CD14-positive monocyte (primary cell): ENCODE measurements around the gene ALDH4A1. TPM values are rescaled to one million over a fixed set of nuclear protein-coding genes. Genes with fewer than 3 reads are reported as not detected.

ENCODE experiments used
- DNase-seq, 3 donors: peaks; one replicate each; pipeline ENCODE4 v3.0.0-alpha.2; 2011 to 2022
- H2AFZ ChIP-seq: 2 replicates; pipeline ENCODE4 v1.6.0; 2012; ENCODE audit warnings: mild to moderate bottlenecking, low read depth, low read length, inconsistent platforms; ENCODE audit not compliant: insufficient read depth, poor library complexity, severe bottlenecking
- H3K27ac ChIP-seq, 2 donors: 1 replicate in 1 of 2; 2 replicates in 1 of 2; pipeline ENCODE4 v1.5.1; 2012 to 2013; ENCODE audit warnings: low read length in 2 of 2, control low read depth in 1 of 2, inconsistent platforms in 1 of 2, low read depth in 1 of 2, mild to moderate bottlenecking in 1 of 2
- H3K27me3 ChIP-seq, 2 donors: one replicate each; pipeline versions ENCODE4 v1.6.0 to v1.6.1; 2011 to 2013; ENCODE audit warnings: low read length in 2 of 2; ENCODE audit not compliant: control insufficient read depth in 2 of 2, insufficient read depth in 2 of 2
- H3K36me3 ChIP-seq, 2 donors: replicated peaks in 1 of 2; 1 replicate in 1 of 2; 2 replicates in 1 of 2; pipeline versions ENCODE4 v1.5.1 to v1.6.1; 2012 to 2013; ENCODE audit warnings: low read length in 2 of 2, control low read depth in 1 of 2, inconsistent platforms in 1 of 2, mild to moderate bottlenecking in 1 of 2; ENCODE audit not compliant: insufficient read depth in 2 of 2, control insufficient read depth in 1 of 2
- H3K4me1 ChIP-seq, 2 donors: 1 replicate in 1 of 2; 2 replicates in 1 of 2; pipeline versions ENCODE4 v1.5.1 to v1.6.1; 2012 to 2013; ENCODE audit warnings: low read length in 2 of 2, control low read depth in 1 of 2, inconsistent platforms in 1 of 2, mild to moderate bottlenecking in 1 of 2, moderate library complexity in 1 of 2; ENCODE audit not compliant: insufficient read depth in 2 of 2, control insufficient read depth in 1 of 2
- H3K4me2 ChIP-seq: replicated peaks from 2 replicates; pipeline ENCODE3; 2012; ENCODE audit warnings: low read length, moderate library complexity, mild to moderate bottlenecking; ENCODE audit not compliant: poor library complexity, severe bottlenecking; ENCODE audit errors: extremely low read depth
- H3K4me3 ChIP-seq, 3 experiments: fragments of 200-600 bp in 1 of 3; sonication (generic) in 1 of 3; replicated peaks in 1 of 3; 1 replicate in 2 of 3; 2 replicates in 1 of 3; pipeline ENCODE4 v1.5.1; 2011 to 2013; ENCODE audit warnings: low read length in 3 of 3, mild to moderate bottlenecking in 3 of 3, control low read depth in 2 of 3, low read depth in 2 of 3, inconsistent platforms in 1 of 3, moderate library complexity in 1 of 3
- H3K79me2 ChIP-seq: 2 replicates; pipeline ENCODE4 v1.6.0; 2012; ENCODE audit warnings: mild to moderate bottlenecking, control low read depth, inconsistent platforms, low read length, moderate library complexity; ENCODE audit not compliant: insufficient read depth
- H3K9ac ChIP-seq: 2 replicates; pipeline ENCODE4 v1.6.0; 2017; ENCODE audit warnings: low read length, mild to moderate bottlenecking; ENCODE audit not compliant: insufficient read depth, poor library complexity, severe bottlenecking
- H3K9me3 ChIP-seq, 2 donors: replicated peaks in 1 of 2; 1 replicate in 1 of 2; 2 replicates in 1 of 2; pipeline versions ENCODE4 v1.5.1 to v1.6.1; 2012 to 2013; ENCODE audit warnings: low read length in 2 of 2, control low read depth in 1 of 2; ENCODE audit not compliant: control insufficient read depth in 1 of 2, insufficient read depth in 1 of 2
- H4K20me1 ChIP-seq: 2 replicates; pipeline ENCODE4 v1.6.0; 2012; ENCODE audit warnings: mild to moderate bottlenecking, low read length, control low read depth, moderate library complexity; ENCODE audit not compliant: insufficient read depth
- H3K27ac Mint-ChIP-seq, 7 donors: one replicate each; pipeline ENCODE4 v1.8.0; 2020; ENCODE audit warnings: mild to moderate bottlenecking in 7 of 7, mixed read lengths in 7 of 7, moderate library complexity in 6 of 7, inconsistent platforms in 2 of 7
- H3K27me3 Mint-ChIP-seq, 3 donors: one replicate each; pipeline ENCODE4 v1.8.0; 2021 to 2022; ENCODE audit warnings: low read depth in 3 of 3, mild to moderate bottlenecking in 3 of 3, mixed read lengths in 3 of 3, moderate library complexity in 3 of 3, inconsistent platforms in 1 of 3
- H3K36me3 Mint-ChIP-seq, 2 donors: one replicate each; pipeline ENCODE4 v1.8.0; 2020; ENCODE audit warnings: mixed read lengths in 2 of 2, inconsistent platforms in 1 of 2, mild to moderate bottlenecking in 1 of 2
- H3K4me1 Mint-ChIP-seq: one replicate; pipeline ENCODE4 v1.8.0; 2020; ENCODE audit warnings: mild to moderate bottlenecking, mixed read lengths
- H3K4me3 Mint-ChIP-seq, 2 donors: one replicate each; pipeline ENCODE4 v1.8.0; 2020; ENCODE audit warnings: mild to moderate bottlenecking in 2 of 2, mixed read lengths in 2 of 2, moderate library complexity in 1 of 2
- H3K9me3 Mint-ChIP-seq, 7 donors: one replicate each; pipeline ENCODE4 v1.8.0; 2020 to 2022; ENCODE audit warnings: mixed read lengths in 7 of 7, mild to moderate bottlenecking in 6 of 7, moderate library complexity in 6 of 7, inconsistent platforms in 2 of 7
- WGBS: methylation state at CpG from one replicate; pipeline ENCODE4 v1.1.5; 2013; ENCODE audit warnings: missing lambda C conversion rate; ENCODE audit not compliant: insufficient coverage; 5-methylcytosine and 5-hydroxymethylcytosine counted together
- intact Hi-C, 2 donors: fragments of 100-400 bp; cut with micrococcal nuclease; formaldehyde crosslinking; loops; one replicate each; pipeline versions ENCODE4 v1.15.0 to v1.15.1; 2023
- polyA plus RNA-seq, 3 donors: library from polyadenylated mRNA; depleted of rRNA in 1 of 3; unstranded in 2 of 3; stranded (reverse) in 1 of 3; fragments of 300-500 nt in 2 of 3; fragments of >200 nt in 1 of 3; fragmentation: Illumina TruSeq in 2 of 3; gene quantifications; 1 replicate in 2 of 3; 2 replicates in 1 of 3; pipeline ENCODE4 v1.2.3, GENCODE V29; 2012 to 2021
- TF ChIP-seq, protein P1 (sequence below): fragments of 200-600 bp; IDR thresholded peaks from one replicate; pipeline ENCODE4 v1.8.0; 2022; ENCODE audit warnings: antibody characterized with exemption, mild to moderate bottlenecking

Gene ALDH4A1
- polyA plus RNA-seq, 3 donors = 4.8 to 7.8 (median 6.1) TPM

DNA sequence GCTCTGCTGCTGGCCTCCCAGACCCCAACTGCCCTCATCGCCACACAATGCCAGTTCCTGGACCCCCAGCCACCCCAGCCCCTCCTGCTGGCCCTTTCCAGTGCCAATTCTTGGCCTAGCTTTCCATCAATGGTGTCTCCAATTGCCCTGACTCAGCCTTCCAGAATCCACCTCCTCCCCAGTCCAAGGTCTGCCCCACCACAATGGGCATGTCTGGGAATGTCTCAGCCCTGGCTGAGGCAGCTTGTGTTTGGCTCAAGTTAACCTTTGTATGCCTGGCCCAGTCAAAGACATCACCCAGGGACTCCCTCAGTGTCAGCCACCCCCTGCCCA is 16.4 kb downstream of the ALDH4A1 start:
- Mint-ChIP-seq H3K9me3 (peaks cover 0 to 4% (median 0%) of the 10 kb centered on the region in 7 donors), H3K36me3 (peaks cover 42 to 56% of the 10 kb centered on the region in 2 donors), H3K27ac (peak overlapping the region in 2 of 7 donors; percentile 70 to 84), H3K27me3 (no peaks in the 10 kb centered on the region), H3K4me1 (no peaks in the 10 kb centered on the region), H3K4me3 (no peak overlapping the region)
- H3K9ac ChIP-seq = no peak overlapping the region
- no peak for DNase-seq
- no peaks in the 10 kb centered on the region for H4K20me1 ChIP-seq
- H3K4me2 ChIP-seq = no peak overlapping the region
- no peak overlapping the region for H3K4me3 ChIP-seq
- H3K36me3 ChIP-seq = peaks cover 41 to 60% of the 10 kb centered on the region in 2 donors
- H3K4me1 ChIP-seq = no peaks in the 10 kb centered on the region
- TF ChIP-seq, protein P1, sequence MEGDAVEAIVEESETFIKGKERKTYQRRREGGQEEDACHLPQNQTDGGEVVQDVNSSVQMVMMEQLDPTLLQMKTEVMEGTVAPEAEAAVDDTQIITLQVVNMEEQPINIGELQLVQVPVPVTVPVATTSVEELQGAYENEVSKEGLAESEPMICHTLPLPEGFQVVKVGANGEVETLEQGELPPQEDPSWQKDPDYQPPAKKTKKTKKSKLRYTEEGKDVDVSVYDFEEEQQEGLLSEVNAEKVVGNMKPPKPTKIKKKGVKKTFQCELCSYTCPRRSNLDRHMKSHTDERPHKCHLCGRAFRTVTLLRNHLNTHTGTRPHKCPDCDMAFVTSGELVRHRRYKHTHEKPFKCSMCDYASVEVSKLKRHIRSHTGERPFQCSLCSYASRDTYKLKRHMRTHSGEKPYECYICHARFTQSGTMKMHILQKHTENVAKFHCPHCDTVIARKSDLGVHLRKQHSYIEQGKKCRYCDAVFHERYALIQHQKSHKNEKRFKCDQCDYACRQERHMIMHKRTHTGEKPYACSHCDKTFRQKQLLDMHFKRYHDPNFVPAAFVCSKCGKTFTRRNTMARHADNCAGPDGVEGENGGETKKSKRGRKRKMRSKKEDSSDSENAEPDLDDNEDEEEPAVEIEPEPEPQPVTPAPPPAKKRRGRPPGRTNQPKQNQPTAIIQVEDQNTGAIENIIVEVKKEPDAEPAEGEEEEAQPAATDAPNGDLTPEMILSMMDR = no peak
- 100% methylated on average over 1 of the region's 1 CpG for WGBS
- H3K27me3 ChIP-seq = no peaks in the 10 kb centered on the region
- H3K27ac ChIP-seq = no peak overlapping the region
- H2AFZ ChIP-seq = no peak overlapping the region
- no peaks in the 10 kb centered on the region for H3K79me2 ChIP-seq
- no peaks in the 10 kb centered on the region for H3K9me3 ChIP-seq
- intact Hi-C loops = no loop called here

DNA sequence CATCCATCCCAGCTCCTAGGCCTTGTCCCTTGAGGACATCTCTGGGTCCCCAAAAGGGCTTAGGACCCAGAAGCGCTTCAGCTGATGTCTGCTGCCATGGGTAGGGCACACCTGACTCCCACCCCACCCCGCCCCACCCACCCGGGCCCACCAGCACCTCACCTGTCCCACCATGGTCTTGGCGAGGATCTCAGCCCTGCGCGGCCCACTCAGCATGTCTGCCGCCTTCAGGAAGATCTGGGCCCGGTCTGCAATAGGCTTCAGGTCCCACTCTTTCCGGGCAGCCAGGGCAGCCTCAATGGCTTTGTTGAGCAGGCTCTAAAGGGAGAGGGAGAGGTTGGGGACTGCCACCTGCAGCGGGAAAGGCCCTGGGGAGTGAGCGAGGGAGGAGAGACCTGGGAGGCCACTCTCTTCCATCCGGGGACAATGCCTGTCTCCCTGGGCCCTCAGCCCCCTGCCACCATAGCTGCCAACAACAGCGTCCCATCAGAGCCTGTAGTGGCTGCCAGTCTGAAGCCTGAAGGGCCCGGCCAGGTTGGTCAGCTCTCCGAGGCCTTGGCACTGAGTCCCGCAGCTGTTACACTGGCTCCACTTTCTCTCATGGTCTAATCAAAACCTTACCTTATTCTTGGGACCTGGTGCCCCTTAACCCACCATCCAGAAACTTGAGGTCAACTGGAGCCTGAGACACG is 16.9 kb downstream of the ALDH4A1 start:
- Histone ChIP-seq H3K79me2 (no peaks in the 10 kb centered on the region), H3K4me3 (no peak overlapping the region), H3K9ac (no peak overlapping the region), H3K4me1 (no peaks in the 10 kb centered on the region), H3K36me3 (peaks cover 41 to 63% of the 10 kb centered on the region in 2 donors), H3K27ac (no peak overlapping the region), H3K4me2 (no peak overlapping the region), H4K20me1 (no peaks in the 10 kb centered on the region), H3K27me3 (no peaks in the 10 kb centered on the region), H3K9me3 (no peaks in the 10 kb centered on the region), H2AFZ (no peak overlapping the region)
- intact Hi-C loops = no loop called here
- Mint-ChIP-seq H3K36me3 (peaks cover 46 to 61% of the 10 kb centered on the region in 2 donors), H3K27me3 (no peaks in the 10 kb centered on the region), H3K4me1 (no peaks in the 10 kb centered on the region), H3K27ac (peak overlapping the region in 2 of 7 donors; percentile 53 to 70), H3K4me3 (no peak overlapping the region), H3K9me3 (peaks cover 0 to 4% (median 0%) of the 10 kb centered on the region in 7 donors)
- WGBS = 95% methylated on average over 8 of the region's 17 CpGs
- TF ChIP-seq, protein P1 = no peak
- DNase-seq = no peak
